Esophagus (tissue), 2 donors: Measurements from ENCODE around the gene U2AF1L4. TPM values are rescaled to one million over a fixed set of nuclear protein-coding genes. Genes with fewer than 3 reads are reported as not detected.

Source experiments
- H3K27ac ChIP-seq, 2 donors: one replicate each; pipeline ENCODE4 v1.5.1; 2013; ENCODE audit warnings: low read depth in 2 of 2, mild to moderate bottlenecking in 2 of 2, inconsistent platforms in 1 of 2, low read length in 1 of 2, moderate library complexity in 1 of 2
- H3K27me3 ChIP-seq, 2 donors: one replicate each; pipeline ENCODE4 v1.6.1; 2013; ENCODE audit warnings: low read length in 2 of 2, control low read depth in 1 of 2, mild to moderate bottlenecking in 1 of 2; ENCODE audit not compliant: insufficient read depth in 2 of 2, control insufficient read depth in 1 of 2
- H3K36me3 ChIP-seq, 2 donors: one replicate each; pipeline ENCODE4 v1.6.1; 2013; ENCODE audit warnings: low read length in 1 of 2; ENCODE audit not compliant: control insufficient read depth in 2 of 2, insufficient read depth in 2 of 2
- H3K4me1 ChIP-seq, 2 donors: one replicate each; pipeline ENCODE4 v1.6.1; 2013; ENCODE audit warnings: low read length in 1 of 2; ENCODE audit not compliant: control insufficient read depth in 2 of 2, insufficient read depth in 2 of 2
- H3K4me3 ChIP-seq, 2 donors: one replicate each; pipeline ENCODE4 v1.5.1; 2013; ENCODE audit warnings: low read length in 2 of 2, mild to moderate bottlenecking in 2 of 2, low read depth in 1 of 2, moderate library complexity in 1 of 2
- H3K9me3 ChIP-seq, 2 donors: one replicate each; pipeline ENCODE4 v1.6.1; 2013; ENCODE audit warnings: mild to moderate bottlenecking in 2 of 2, low read depth in 1 of 2, low read length in 1 of 2, moderate library complexity in 1 of 2; ENCODE audit not compliant: control insufficient read depth in 2 of 2, insufficient read depth in 1 of 2
- WGBS, 2 donors: extraction: QIAGEN DNeasy Blood & Tissue Kit; methylation state at CpG; one replicate each; pipeline ENCODE4 v1.1.7; 2013; 5-methylcytosine and 5-hydroxymethylcytosine counted together
- polyA plus RNA-seq, 2 donors: library from polyadenylated mRNA; stranded (reverse); fragments of 200-250 nt; gene quantifications; one replicate each; pipeline ENCODE4 v1.2.3, GENCODE V29; 2013
- donor health status: healthy with polysubstance abuse.
- donor health status: Bipolar disorder and iron deficiency.

Gene U2AF1L4
- polyA plus RNA-seq, 2 donors, result 17.4 to 43.4 TPM

DNA sequence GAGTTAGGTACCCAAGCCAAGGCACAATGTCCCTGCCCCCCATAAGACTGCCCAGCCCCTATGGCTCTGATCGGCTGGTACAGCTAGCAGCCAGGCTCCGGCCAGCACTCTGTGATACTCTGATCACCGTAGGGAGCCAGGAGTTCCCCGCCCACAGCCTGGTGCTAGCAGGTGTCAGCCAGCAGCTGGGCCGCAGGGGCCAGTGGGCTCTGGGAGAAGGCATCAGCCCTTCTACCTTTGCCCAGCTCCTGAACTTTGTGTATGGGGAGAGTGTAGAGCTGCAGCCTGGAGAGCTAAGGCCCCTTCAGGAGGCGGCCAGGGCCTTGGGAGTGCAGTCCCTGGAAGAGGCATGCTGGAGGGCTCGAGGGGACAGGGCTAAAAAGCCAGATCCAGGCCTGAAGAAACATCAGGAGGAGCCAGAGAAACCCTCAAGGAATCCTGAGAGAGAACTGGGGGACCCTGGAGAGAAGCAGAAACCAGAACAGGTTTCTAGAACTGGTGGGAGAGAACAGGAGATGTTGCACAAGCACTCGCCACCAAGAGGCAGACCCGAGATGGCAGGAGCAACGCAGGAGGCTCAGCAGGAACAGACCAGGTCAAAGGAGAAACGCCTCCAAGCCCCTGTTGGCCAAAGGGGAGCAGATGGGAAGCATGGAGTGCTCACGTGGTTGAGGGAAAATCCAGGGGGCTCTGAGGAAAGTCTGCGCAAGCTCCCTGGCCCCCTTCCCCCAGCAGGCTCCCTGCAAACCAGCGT lies 30.4 kb downstream of the U2AF1L4 start:
- Histone ChIP-seq H3K4me3 (no peak overlapping the region), H3K27ac (no peak overlapping the region), H3K36me3 (peaks cover 0 to under 1% of the 10 kb centered on the region in 2 donors), H3K27me3 (no peaks in the 10 kb centered on the region), H3K4me1 (peaks cover 4 to 25% of the 10 kb centered on the region in 2 donors), H3K9me3 (no peaks in the 10 kb centered on the region)
- WGBS, 2 donors, result 69 to 80% methylated on average over 14 of the region's 14 CpGs

DNA sequence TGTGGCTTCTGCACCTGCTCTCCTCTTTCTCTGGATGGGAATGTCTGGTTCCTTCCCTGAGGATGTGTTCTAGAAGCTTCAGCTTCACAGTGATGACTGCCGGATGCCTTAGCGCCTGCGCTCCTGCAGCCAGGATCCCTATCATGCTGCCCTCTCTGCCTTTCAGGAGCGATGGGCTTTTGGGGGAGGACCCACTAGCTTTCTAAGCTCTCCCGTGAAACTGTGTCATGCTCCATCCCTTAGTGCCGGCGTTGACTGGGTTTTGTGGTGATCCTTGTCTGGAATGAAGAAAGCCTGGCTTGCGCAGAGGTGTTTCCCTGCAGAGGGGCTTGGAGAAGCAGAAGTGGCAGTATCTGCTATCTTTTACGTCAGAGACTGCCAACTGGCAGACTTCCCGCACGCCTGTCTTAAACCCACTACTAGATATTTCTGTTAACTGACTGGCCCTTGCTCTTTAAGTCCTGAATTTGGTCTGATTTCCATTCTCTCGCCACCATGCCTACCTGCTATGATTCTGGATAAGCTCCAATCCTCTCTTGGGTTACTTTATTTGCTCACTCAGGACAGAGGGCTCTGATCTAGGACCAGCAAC lies 31.2 kb downstream of the U2AF1L4 start:
- H3K36me3 ChIP-seq, result no peaks in the 10 kb centered on the region
- no peak overlapping the region for H3K27ac ChIP-seq
- no peak overlapping the region for H3K4me3 ChIP-seq
- peaks cover 4 to 19% of the 10 kb centered on the region in 2 donors for H3K4me1 ChIP-seq
- no peaks in the 10 kb centered on the region for H3K27me3 ChIP-seq
- WGBS, 2 donors, result 76 to 81% methylated on average over 12 of the region's 12 CpGs
- no peaks in the 10 kb centered on the region for H3K9me3 ChIP-seq

DNA sequence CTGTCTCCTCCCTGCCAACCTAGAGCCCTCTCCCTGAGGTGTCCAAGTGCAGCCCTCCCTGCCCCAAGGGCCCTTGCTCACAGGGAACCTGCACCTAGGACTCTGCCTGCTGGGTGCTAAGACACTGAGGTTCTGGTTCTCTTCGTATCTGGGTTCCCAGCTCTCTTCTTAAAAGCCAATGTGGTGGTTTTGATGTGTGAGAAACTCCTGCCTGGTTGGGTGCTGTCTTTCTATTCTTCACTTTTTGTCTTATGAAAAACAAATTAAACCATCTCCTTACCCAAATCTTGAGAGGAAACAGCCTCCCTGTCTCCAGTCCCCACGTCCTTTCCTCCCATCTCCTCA lies 31.7 kb downstream of the U2AF1L4 start:
- Histone ChIP-seq H3K4me3 (no peak overlapping the region), H3K27ac (no peak overlapping the region), H3K36me3 (no peaks in the 10 kb centered on the region), H3K27me3 (no peaks in the 10 kb centered on the region), H3K4me1 (peaks cover 4 to 16% of the 10 kb centered on the region in 2 donors), H3K9me3 (no peaks in the 10 kb centered on the region)
- 73 to 78% methylated on average over 2 of the region's 2 CpGs for WGBS, 2 donors

DNA sequence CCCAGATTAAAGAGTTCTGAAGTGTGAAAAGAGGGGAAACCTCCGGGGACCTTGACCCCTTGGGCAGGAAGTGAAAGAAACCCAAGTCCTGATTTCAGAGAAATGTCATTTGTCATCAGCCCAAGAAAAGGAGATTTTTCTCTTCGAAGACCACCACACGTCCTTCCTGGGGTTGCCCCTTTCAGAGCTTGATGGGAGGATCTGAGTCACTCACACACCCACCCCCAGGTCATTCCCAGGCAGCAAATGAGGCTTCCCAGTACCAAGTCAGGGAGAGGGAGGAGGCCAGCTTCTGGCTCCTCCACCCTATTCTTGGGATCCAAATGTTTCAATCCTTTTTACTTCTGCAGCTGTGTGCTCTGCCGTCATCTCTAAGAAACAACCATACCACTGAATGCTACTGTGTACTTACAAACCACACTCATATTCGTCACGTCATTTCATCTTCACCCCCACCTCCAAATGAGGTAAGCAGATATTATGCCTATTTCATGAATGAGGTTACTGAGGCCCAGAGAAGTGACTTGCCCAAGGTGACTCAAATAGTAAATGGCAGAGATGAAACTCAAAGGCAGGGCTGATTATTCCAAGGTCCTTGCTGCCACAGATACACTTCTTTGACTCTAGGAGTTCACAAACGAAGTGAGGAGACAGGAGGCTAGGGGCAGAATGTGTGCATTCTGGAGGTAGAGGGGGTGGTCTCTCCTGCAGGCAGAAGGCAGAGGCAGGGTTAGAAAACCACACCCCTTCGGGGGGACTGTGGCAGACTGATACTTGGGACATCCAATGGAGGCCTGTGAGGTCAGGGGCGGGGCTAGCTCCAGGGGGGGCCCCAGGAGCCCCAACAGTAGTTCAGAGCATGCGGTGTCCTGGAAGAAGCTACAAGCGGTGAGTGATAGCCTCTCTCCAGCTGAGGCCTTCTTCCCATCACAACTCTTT lies 32.4 kb downstream of the U2AF1L4 start:
- 68 to 71% methylated on average over 11 of the region's 11 CpGs for WGBS, 2 donors
- no peak overlapping the region for H3K4me3 ChIP-seq

DNA sequence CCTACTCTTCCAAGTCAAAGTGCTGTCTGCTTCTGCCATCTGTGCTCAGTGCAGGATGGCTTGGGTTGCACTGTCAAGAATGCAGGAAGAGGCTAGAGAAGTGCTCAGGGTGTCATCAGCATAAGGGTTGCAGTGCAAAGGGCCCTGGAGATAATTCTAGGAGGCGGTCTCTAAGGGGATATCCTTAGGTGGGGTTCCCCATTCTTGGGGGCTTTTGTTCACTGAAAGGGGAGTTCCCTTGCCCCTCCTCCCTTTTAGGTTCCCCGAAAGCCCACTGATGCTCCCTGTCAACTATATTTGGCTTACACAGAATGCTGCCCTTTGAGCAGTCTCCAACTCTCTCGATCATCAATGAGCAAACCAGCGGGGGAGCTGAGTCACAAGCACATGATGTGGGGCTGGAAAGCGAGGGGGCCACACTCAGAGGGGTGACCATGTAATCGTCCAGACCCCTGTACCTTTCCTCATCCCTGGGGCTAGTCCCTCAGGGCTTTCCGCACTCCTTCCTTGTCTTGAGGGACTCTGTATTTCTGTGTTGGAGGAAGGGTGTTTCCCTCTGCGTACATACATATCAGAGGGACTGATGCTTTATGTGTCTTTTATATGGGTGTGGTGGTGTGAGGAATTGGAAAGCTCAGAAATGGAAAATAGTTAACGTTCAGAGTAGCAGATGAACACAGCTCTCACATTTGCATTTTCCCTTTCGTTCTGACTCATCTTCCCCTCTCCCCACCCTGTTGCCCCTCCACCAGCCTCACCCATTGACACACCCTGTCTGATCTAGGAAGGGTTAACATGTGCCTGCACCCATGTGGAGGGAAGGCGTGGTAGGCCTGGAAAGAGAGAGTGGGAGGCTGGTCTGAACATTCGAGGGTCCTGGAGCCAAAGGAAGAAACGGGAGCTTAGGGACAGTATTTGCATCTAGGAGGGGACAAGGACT lies 34.2 kb downstream of the U2AF1L4 start:
- H3K36me3 ChIP-seq, result no peaks in the 10 kb centered on the region
- 48 to 54% methylated on average over 13 of the region's 13 CpGs for WGBS, 2 donors
- peaks cover 4 to 21% of the 10 kb centered on the region in 2 donors for H3K4me1 ChIP-seq
- H3K27ac ChIP-seq, result peak overlapping the region in 1 of 2 donors; percentile 42
- no peaks in the 10 kb centered on the region for H3K9me3 ChIP-seq
- H3K27me3 ChIP-seq, result no peaks in the 10 kb centered on the region
- H3K4me3 ChIP-seq, result no peak overlapping the region

More for the DNA sequence above, 32.4 kb downstream of the U2AF1L4 start:
- Histone ChIP-seq H3K27ac (no peak overlapping the region), H3K9me3 (no peaks in the 10 kb centered on the region), H3K4me1 (peaks cover 4 to 20% of the 10 kb centered on the region in 2 donors), H3K36me3 (no peaks in the 10 kb centered on the region), H3K27me3 (no peaks in the 10 kb centered on the region)

DNA sequence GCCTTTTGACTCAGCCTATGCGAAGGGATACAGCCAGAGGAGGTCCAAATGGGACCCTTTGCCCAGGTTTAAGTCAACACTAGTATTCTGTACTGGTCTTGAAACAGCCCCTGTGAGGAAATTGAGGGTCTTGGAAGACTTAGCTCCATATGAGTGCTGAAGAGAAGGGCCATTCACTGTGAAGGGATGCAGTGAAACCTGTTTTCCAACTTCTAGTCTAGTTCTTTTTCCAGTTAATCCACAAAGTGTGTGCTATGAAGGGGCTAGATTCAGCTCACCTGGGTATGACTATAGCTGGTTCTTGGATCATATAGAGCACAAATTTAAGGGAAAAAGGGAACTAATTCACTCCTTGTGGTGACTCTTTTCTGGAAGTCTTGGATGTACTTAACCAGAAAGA lies 36.8 kb downstream of the U2AF1L4 start:
- no peak overlapping the region for H3K27ac ChIP-seq
- WGBS, 2 donors, result 89 to 95% methylated on average over 1 of the region's 1 CpG
- H3K4me1 ChIP-seq, result peaks cover 0 to 12% of the 10 kb centered on the region in 2 donors
- no peaks in the 10 kb centered on the region for H3K36me3 ChIP-seq
- no peaks in the 10 kb centered on the region for H3K27me3 ChIP-seq
- no peak overlapping the region for H3K4me3 ChIP-seq
- no peaks in the 10 kb centered on the region for H3K9me3 ChIP-seq

DNA sequence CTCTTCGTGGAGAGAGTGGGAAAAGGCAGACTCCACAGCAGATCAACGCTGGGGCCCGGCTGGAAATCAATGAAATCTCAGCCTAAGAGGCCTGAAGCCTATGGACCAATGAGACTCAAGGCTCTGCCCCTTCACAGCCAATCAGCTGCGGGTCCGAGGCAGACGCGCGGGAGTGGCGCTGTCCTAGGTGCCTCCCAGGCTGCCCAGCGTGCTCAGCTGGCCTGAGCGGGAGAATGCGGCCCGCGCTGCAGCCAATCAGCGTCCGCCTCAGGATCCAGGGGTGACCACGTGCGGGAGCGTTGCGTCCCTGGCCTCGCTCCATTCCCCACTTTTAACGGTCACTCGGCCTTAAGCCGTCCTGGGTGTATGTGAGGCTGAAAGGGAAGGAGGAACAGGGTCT lies 41.0 kb downstream of the U2AF1L4 start, which contains the start of gene ZBTB32:
Gene ZBTB32 (plus strand): TSS at position 341 of the 400 bp plus-strand sequence. CDS start 10,069 bp downstream, outside the sequence.
- no peak within 1 kb of the TSS for H3K4me3 ChIP-seq
- WGBS, 2 donors, result 36 to 38% methylated on average over 24 of the region's 24 CpGs
- no peaks in the 10 kb centered on the region for H3K27me3 ChIP-seq
- no peak within 1 kb of the TSS for H3K27ac ChIP-seq
- no peaks in the 10 kb centered on the region for H3K36me3 ChIP-seq
- peaks cover 0 to 15% of the 10 kb centered on the region in 2 donors for H3K4me1 ChIP-seq
- no peaks in the 10 kb centered on the region for H3K9me3 ChIP-seq

DNA sequence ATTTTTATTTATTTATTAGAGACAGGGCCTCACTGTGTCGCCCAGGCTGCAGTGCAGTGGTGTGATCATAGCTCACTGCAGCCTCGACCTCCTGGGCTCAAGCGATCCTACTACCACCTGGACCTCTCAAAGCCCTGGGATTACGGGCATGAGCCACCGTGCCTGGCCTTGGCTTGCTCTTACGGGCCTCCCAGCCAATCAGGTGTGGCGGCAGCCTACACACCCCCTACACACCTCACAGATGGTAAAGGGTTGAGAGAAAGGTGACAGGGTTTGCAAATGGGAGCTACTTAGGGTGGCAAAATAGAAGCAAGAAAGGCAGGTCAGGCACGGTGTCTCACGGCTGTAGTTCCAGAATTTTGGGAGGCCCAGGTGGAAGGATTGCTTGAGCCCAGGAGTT lies 41.9 kb downstream of the U2AF1L4 start:
- Histone ChIP-seq H3K4me1 (peaks cover 0 to 14% of the 10 kb centered on the region in 2 donors), H3K27ac (no peak overlapping the region), H3K36me3 (no peaks in the 10 kb centered on the region), H3K9me3 (no peaks in the 10 kb centered on the region), H3K27me3 (no peaks in the 10 kb centered on the region), H3K4me3 (no peak overlapping the region)
- WGBS, 2 donors, result 40 to 46% methylated on average over 9 of the region's 9 CpGs
